IMR-90 (cell line): Measurements from ENCODE around the gene C11orf21. TPM values are rescaled to one million over a fixed set of nuclear protein-coding genes. Genes with fewer than 3 reads are reported as not detected.
A peak's percentile ranks its signal among the peaks of the same experiment; 100 is the strongest.

Source experiments
- ATAC-seq: fragments of 200-7000 bp; cut with Tn5 transposase; 2 replicates; pipeline ENCODE4 v1.9.1; 2020; ENCODE audit warnings: low read depth, mild to moderate bottlenecking, moderate library complexity
- BruUV-seq: library from RNA; stranded (reverse); fragments of 400-500 nt; replicated peaks from 2 replicates; lab custom pipeline; 2021; lab: Mats Ljungman, UMichigan
- CTCF ChIA-PET: fragments of 300-600 bp; formaldehyde crosslinking; extraction: SDS; loops from one replicate; lab custom pipeline; 2021; ENCODE audit warnings: antibody characterized with exemption; lab: Yijun Ruan, JAX
- POLR2A ChIA-PET: fragments of 300-600 bp; sonication (Branson Sonifier 250); formaldehyde crosslinking; loops from one replicate; lab custom pipeline; 2022; ENCODE audit warnings: antibody characterized with exemption; ENCODE audit not compliant: unreplicated experiment; lab: Charles Lee
- DNase-seq: peaks from one replicate; pipeline ENCODE4 v3.0.0; 2013
- H2AFZ ChIP-seq: replicated peaks from 2 replicates; pipeline ENCODE3; 2013; ENCODE audit warnings: low read length, mild to moderate bottlenecking; ENCODE audit not compliant: poor library complexity
- H2AK5ac ChIP-seq: 2 replicates; pipeline ENCODE4 v1.6.1; 2013; ENCODE audit warnings: low read depth, low read length, inconsistent platforms
- H2AK9ac ChIP-seq: replicated peaks from 2 replicates; pipeline ENCODE3; 2013; ENCODE audit warnings: mild to moderate bottlenecking, low read depth, low read length, moderate library complexity; ENCODE audit not compliant: poor library complexity
- H2BK120ac ChIP-seq: 2 replicates; pipeline ENCODE4 v1.6.1; 2013; ENCODE audit warnings: low read depth, low read length, inconsistent platforms
- H2BK15ac ChIP-seq: 3 replicates; pipeline ENCODE4 v1.6.1; 2013; ENCODE audit warnings: low read depth, low read length, inconsistent platforms
- H2BK20ac ChIP-seq: 2 replicates; pipeline ENCODE4 v1.6.1; 2013; ENCODE audit warnings: low read depth, mild to moderate bottlenecking, inconsistent platforms, low read length, moderate library complexity
- H2BK5ac ChIP-seq: 2 replicates; pipeline ENCODE4 v1.6.1; 2013; ENCODE audit warnings: mild to moderate bottlenecking, low read depth, low read length, inconsistent platforms; ENCODE audit not compliant: poor library complexity, severe bottlenecking
- H3K14ac ChIP-seq: replicated peaks from 2 replicates; pipeline ENCODE4 v1.6.1; 2013; ENCODE audit warnings: low read depth, low read length, inconsistent platforms
- H3K18ac ChIP-seq: 2 replicates; pipeline ENCODE4 v1.6.1; 2013; ENCODE audit warnings: low read depth, low read length, control low read depth
- H3K23ac ChIP-seq: 2 replicates; pipeline ENCODE4 v1.6.1; 2013; ENCODE audit warnings: low read depth, low read length, inconsistent platforms
- H3K27ac ChIP-seq: 2 replicates; pipeline ENCODE4 v1.5.1; 2013; ENCODE audit warnings: mild to moderate bottlenecking, control low read depth, low read length; ENCODE audit not compliant: insufficient read depth
- H3K27me3 ChIP-seq: 2 replicates; pipeline ENCODE4 v1.6.1; 2013; ENCODE audit warnings: low read length; ENCODE audit not compliant: control insufficient read depth, insufficient read depth
- H3K36me3 ChIP-seq: 2 replicates; pipeline ENCODE4 v1.6.1; 2013; ENCODE audit warnings: low read length, mixed read lengths; ENCODE audit not compliant: control insufficient read depth, insufficient read depth
- H3K4ac ChIP-seq: 2 replicates; pipeline ENCODE4 v1.6.1; 2013; ENCODE audit warnings: low read depth, low read length, inconsistent platforms
- H3K4me1 ChIP-seq: 2 replicates; pipeline ENCODE4 v1.6.1; 2013; ENCODE audit warnings: low read length, mixed read lengths; ENCODE audit not compliant: control insufficient read depth, insufficient read depth
- H3K4me2 ChIP-seq: 2 replicates; pipeline ENCODE4 v1.6.1; 2013; ENCODE audit warnings: low read depth, mild to moderate bottlenecking, control low read depth, low read length, moderate library complexity
- H3K4me3 ChIP-seq: 2 replicates; pipeline ENCODE4 v1.5.1; 2013; ENCODE audit warnings: low read depth, mild to moderate bottlenecking, control low read depth, low read length, moderate library complexity; ENCODE audit not compliant: insufficient read depth
- H3K56ac ChIP-seq: 2 replicates; pipeline ENCODE4 v1.6.1; 2013; ENCODE audit warnings: low read length, inconsistent platforms; ENCODE audit not compliant: insufficient read depth; ENCODE audit errors: extremely low read depth
- H3K79me1 ChIP-seq, 2 experiments: 2 replicates each; pipeline ENCODE4 v1.6.1; 2013; ENCODE audit warnings: low read length in 2 of 2, inconsistent platforms in 1 of 2, low read depth in 1 of 2
- H3K9ac ChIP-seq: 2 replicates; pipeline ENCODE4 v1.6.1; 2013; ENCODE audit warnings: low read depth, low read length, control low read depth
- H3K9me1 ChIP-seq: 2 replicates; pipeline ENCODE4 v1.6.1; 2013; ENCODE audit warnings: low read length, inconsistent platforms; ENCODE audit not compliant: insufficient read depth
- H3K9me3 ChIP-seq: 2 replicates; pipeline ENCODE4 v1.6.1; 2013; ENCODE audit warnings: low read length; ENCODE audit not compliant: control insufficient read depth, insufficient read depth
- H4K20me1 ChIP-seq: 2 replicates; pipeline ENCODE4 v1.6.1; 2013; ENCODE audit warnings: low read length, inconsistent platforms; ENCODE audit not compliant: insufficient read depth
- H4K5ac ChIP-seq: 2 replicates; pipeline ENCODE4 v1.6.1; 2013; ENCODE audit warnings: mild to moderate bottlenecking, low read depth, low read length, control low read depth
- H4K8ac ChIP-seq, 2 experiments: 2 replicates each; pipeline ENCODE4 v1.6.1; 2013; ENCODE audit warnings: low read depth in 2 of 2, low read length in 2 of 2, control low read depth in 1 of 2, inconsistent platforms in 1 of 2
- H4K91ac ChIP-seq: 2 replicates; pipeline ENCODE4 v1.6.1; 2013; ENCODE audit warnings: low read depth, low read length, inconsistent platforms; ENCODE audit not compliant: insufficient read depth
- BHLHE40 ChIP-seq: fragments of 150-350 bp; IDR thresholded peaks from 2 replicates; pipeline ENCODE4 v1.6.1; 2016; ENCODE audit warnings: mild to moderate bottlenecking, low read depth, low read length
- CEBPB ChIP-seq: IDR thresholded peaks from 2 replicates; pipeline ENCODE4 v1.6.1; 2012; ENCODE audit warnings: low read depth, low read length, improper control_type of control experiment
- CHD1 ChIP-seq: IDR thresholded peaks from 2 replicates; pipeline ENCODE4 v1.6.1; 2012; ENCODE audit warnings: low read depth, low read length, improper control_type of control experiment
- ELK1 ChIP-seq: fragments of 150-350 bp; IDR thresholded peaks from 2 replicates; pipeline ENCODE4 v1.6.1; 2016; ENCODE audit warnings: low read depth, mild to moderate bottlenecking, low read length, moderate library complexity, borderline replicate concordance
- FOS ChIP-seq: fragments of 150-350 bp; IDR thresholded peaks from 2 replicates; pipeline ENCODE4 v1.6.1; 2016; ENCODE audit warnings: low read depth, low read length
- MAFK ChIP-seq: IDR thresholded peaks from 2 replicates; pipeline ENCODE4 v1.6.1; 2012; ENCODE audit warnings: low read depth, low read length, improper control_type of control experiment
- MAZ ChIP-seq: IDR thresholded peaks from 2 replicates; pipeline ENCODE4 v1.6.1; 2012; ENCODE audit warnings: low read depth, mild to moderate bottlenecking, low read length, improper control_type of control experiment, moderate library complexity, borderline replicate concordance
- MXI1 ChIP-seq: IDR thresholded peaks from 2 replicates; pipeline ENCODE4 v1.6.1; 2012; ENCODE audit warnings: low read depth, mild to moderate bottlenecking, low read length, moderate library complexity, borderline replicate concordance
- NFE2L2 ChIP-seq: fragments of 150-350 bp; IDR thresholded peaks from 2 replicates; pipeline ENCODE4 v1.6.1; 2016; ENCODE audit warnings: low read depth, mild to moderate bottlenecking, low read length
- POLR2A ChIP-seq: IDR thresholded peaks from 2 replicates; pipeline ENCODE4 v1.6.1; 2012; ENCODE audit warnings: mild to moderate bottlenecking, low read depth, low read length
- RAD21 ChIP-seq: IDR thresholded peaks from 2 replicates; pipeline ENCODE4 v1.6.1; 2012; ENCODE audit warnings: low read length, improper control_type of control experiment
- RCOR1 ChIP-seq: IDR thresholded peaks from 2 replicates; pipeline ENCODE4 v1.6.1; 2012; ENCODE audit warnings: mild to moderate bottlenecking, low read length, improper control_type of control experiment; ENCODE audit not compliant: insufficient replicate concordance
- RFX5 ChIP-seq: IDR thresholded peaks from 2 replicates; pipeline ENCODE4 v1.8.0; 2012; ENCODE audit warnings: low read depth, mild to moderate bottlenecking, low read length, moderate library complexity
- SMC3 ChIP-seq: fragments of 150-350 bp; IDR thresholded peaks from 2 replicates; pipeline ENCODE4 v1.6.1; 2016; ENCODE audit warnings: low read depth, mild to moderate bottlenecking, antibody characterized with exemption, low read length, moderate library complexity
- USF2 ChIP-seq: fragments of 150-350 bp; IDR thresholded peaks from 2 replicates; pipeline ENCODE4 v1.6.1; 2017; ENCODE audit warnings: mild to moderate bottlenecking, antibody characterized with exemption, low read length, low read depth
- WGBS, 2 experiments: methylation state at CpG; one replicate each; pipeline versions ENCODE4 v1.1.5 to v1.1.7; 2013; ENCODE audit warnings: missing lambda C conversion rate in 2 of 2; ENCODE audit not compliant: insufficient read length in 1 of 2; ENCODE audit errors: extremely low coverage in 2 of 2; 5-methylcytosine and 5-hydroxymethylcytosine counted together
- dilution Hi-C: fragments of 300-500 bp; cut with HindIII; formaldehyde crosslinking; loops from one replicate; pipeline ENCODE4 v1.14.3; 2018; ENCODE audit warnings: low sequenced_read_pairs; ENCODE audit not compliant: unreplicated experiment
- in situ Hi-C: fragments of 300-500 bp; cut with MboI; formaldehyde crosslinking; loops from 3 replicates; pipeline ENCODE4 v1.14.3; 2019; ENCODE audit warnings: low sequenced_read_pairs, inconsistent platforms, mixed read lengths
- intact Hi-C: fragments of 100-400 bp; cut with micrococcal nuclease; formaldehyde crosslinking; loops from 2 replicates; pipeline ENCODE4 v1.10.0; 2022
- polyA plus RNA-seq, 3 experiments: library from polyadenylated mRNA; depleted of rRNA; stranded (reverse); fragments of >200 nt; gene quantifications; 2 replicates each; pipeline ENCODE4 v1.2.3, GENCODE V29; 2012; ENCODE audit warnings: low replicate concordance in 1 of 3
- total RNA-seq: library from RNA; depleted of rRNA; stranded (reverse); fragments of >200 nt; gene quantifications from 2 replicates; pipeline ENCODE4 v1.2.3, GENCODE V29; 2012
- TF ChIP-seq, protein P1 (sequence below): conservative IDR thresholded peaks from 2 replicates; pipeline ENCODE4 v1.5.1; 2012; ENCODE audit warnings: mild to moderate bottlenecking, low read depth, low read length, improper control_type of control experiment

Gene C11orf21
- total and polyA plus RNA-seq, 2 of the 4 experiments (the other 2 are of a cell fraction), result not detected

GRCh38 chr11:2287091-2287490, 14.6 kb downstream of the C11orf21 start:
- H3K23ac ChIP-seq, result no peak overlapping the region
- no peak overlapping the region for H3K9ac ChIP-seq
- no peaks in the 10 kb centered on the region for H3K9me3 ChIP-seq
- TF ChIP-seq MAFK (no peak), BHLHE40 (no peak), USF2 (no peak), FOS (no peak), NFE2L2 (no peak), MXI1 (no peak), CEBPB (no peak), RAD21 (no peak), RFX5 (no peak), SMC3 (no peak), ELK1 (no peak), CHD1 (no peak), POLR2A (no peak), RCOR1 (no peak), MAZ (no peak)
- TF ChIP-seq, protein P1, sequence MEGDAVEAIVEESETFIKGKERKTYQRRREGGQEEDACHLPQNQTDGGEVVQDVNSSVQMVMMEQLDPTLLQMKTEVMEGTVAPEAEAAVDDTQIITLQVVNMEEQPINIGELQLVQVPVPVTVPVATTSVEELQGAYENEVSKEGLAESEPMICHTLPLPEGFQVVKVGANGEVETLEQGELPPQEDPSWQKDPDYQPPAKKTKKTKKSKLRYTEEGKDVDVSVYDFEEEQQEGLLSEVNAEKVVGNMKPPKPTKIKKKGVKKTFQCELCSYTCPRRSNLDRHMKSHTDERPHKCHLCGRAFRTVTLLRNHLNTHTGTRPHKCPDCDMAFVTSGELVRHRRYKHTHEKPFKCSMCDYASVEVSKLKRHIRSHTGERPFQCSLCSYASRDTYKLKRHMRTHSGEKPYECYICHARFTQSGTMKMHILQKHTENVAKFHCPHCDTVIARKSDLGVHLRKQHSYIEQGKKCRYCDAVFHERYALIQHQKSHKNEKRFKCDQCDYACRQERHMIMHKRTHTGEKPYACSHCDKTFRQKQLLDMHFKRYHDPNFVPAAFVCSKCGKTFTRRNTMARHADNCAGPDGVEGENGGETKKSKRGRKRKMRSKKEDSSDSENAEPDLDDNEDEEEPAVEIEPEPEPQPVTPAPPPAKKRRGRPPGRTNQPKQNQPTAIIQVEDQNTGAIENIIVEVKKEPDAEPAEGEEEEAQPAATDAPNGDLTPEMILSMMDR, result no peak
- no peak overlapping the region for H3K56ac ChIP-seq
- WGBS, 2 experiments, result 10% methylated on average over 4 of the region's 16 CpGs; no CpG with 5 or more reads in 1 of the 2 experiments
- dilution Hi-C loops, result no loop called here
- in situ Hi-C loops, result no loop called here
- no peak overlapping the region for H3K4ac ChIP-seq
- no peak overlapping the region for H2BK20ac ChIP-seq
- no peak overlapping the region for H4K5ac ChIP-seq
- no peak overlapping the region for H4K91ac ChIP-seq
- ChIA-PET POLR2A (no interaction called here), CTCF (no interaction called here)
- no peak overlapping the region for H2BK15ac ChIP-seq
- peaks cover 41% of the 10 kb centered on the region for H3K27me3 ChIP-seq
- no peak overlapping the region for H2BK5ac ChIP-seq
- no peak overlapping the region for H3K14ac ChIP-seq
- H3K79me1 ChIP-seq, result no peaks in the 10 kb centered on the region
- H2BK120ac ChIP-seq, result no peak overlapping the region
- BruUV-seq, result no TSS peak
- no peak overlapping the region for H4K8ac ChIP-seq
- no peak overlapping the region for H3K4me2 ChIP-seq
- no peak overlapping the region for H2AK5ac ChIP-seq
- peak overlapping the region; percentile 5 for H2AK9ac ChIP-seq
- H3K4me3 ChIP-seq, result no peak overlapping the region
- DNase-seq (no peak), ATAC-seq (no peak)
- H3K4me1 ChIP-seq, result no peaks in the 10 kb centered on the region
- no peak overlapping the region for H2AFZ ChIP-seq
- no peak overlapping the region for H3K27ac ChIP-seq
- no peaks in the 10 kb centered on the region for H4K20me1 ChIP-seq
- no peak overlapping the region for H3K18ac ChIP-seq
- H3K9me1 ChIP-seq, result no peaks in the 10 kb centered on the region
- intact Hi-C loops, result no loop called here
- no peaks in the 10 kb centered on the region for H3K36me3 ChIP-seq
